ENCODE data around the gene LRRC23. TPM values are rescaled to one million over a fixed set of nuclear protein-coding genes. Genes with fewer than 3 reads are reported as not detected.

The LRRC23 gene
- total and polyA plus RNA-seq, 2 of the 13 experiments (the other 11 are each of a cell fraction or from before 2014, with no cell fraction given), result 6.0 to 7.8 TPM

- TF ChIP-seq YEATS2 (CRISPR knock-in tag; IDR thresholded peaks at IDR 0.05; ENCODE audit: borderline replicate concordance), result no peak; the same call in 1 of the 2 replicates
- TF ChIP-seq SP5 (CRISPR knock-in tag; IDR thresholded peaks at IDR 0.05; ENCODE audit: borderline replicate concordance, low read depth), result peak; percentile 92
- no peak for TF ChIP-seq ZNF891 (CRISPR knock-in tag; IDR thresholded peaks at IDR 0.05)
- TF ChIP-seq ELF4 (CRISPR knock-in tag; IDR thresholded peaks at IDR 0.05; ENCODE audit: borderline replicate concordance), result no peak
- no peak; the same call in 1 of the 2 replicates for TF ChIP-seq ZNF850 (CRISPR knock-in tag; conservative IDR thresholded peaks at IDR 0.05)
- peak; percentile 62; the same call in 1 of the 2 replicates for TF ChIP-seq ZNF556 (CRISPR knock-in tag; IDR thresholded peaks at IDR 0.05; ENCODE audit: borderline replicate concordance)
- TF ChIP-seq RXRB (CRISPR knock-in tag; IDR thresholded peaks at IDR 0.05; ENCODE audit: borderline replicate concordance), result 0 out of 2 replicates have a peak, but pooled peaks have one; percentile 19
- peak; percentile 73 for TF ChIP-seq CBFB (CRISPR knock-in tag; IDR thresholded peaks at IDR 0.05)
- TF ChIP-seq ZKSCAN8 (CRISPR knock-in tag; IDR thresholded peaks at IDR 0.05; ENCODE audit: borderline replicate concordance), result 0 out of 2 replicates have a peak, but pooled peaks have one; percentile 42
- TF ChIP-seq IRF9 (CRISPR knock-in tag; IDR thresholded peaks at IDR 0.05; ENCODE audit: borderline replicate concordance), result no peak
- TF ChIP-seq EHMT2 (IDR thresholded peaks at IDR 0.05; ENCODE audit: borderline replicate concordance, low read depth, low read length), result no peak
- TF ChIP-seq HBP1 (CRISPR knock-in tag; IDR thresholded peaks at IDR 0.05; ENCODE audit: low read depth), result no peak
- TF ChIP-seq ZNF225 (CRISPR knock-in tag; IDR thresholded peaks at IDR 0.05), result 0 out of 2 replicates have a peak, but pooled peaks have one; percentile 31
- no peak for TF ChIP-seq CREBL2 (CRISPR knock-in tag; IDR thresholded peaks at IDR 0.05; ENCODE audit: borderline replicate concordance)
- TF ChIP-seq ZNF3 (CRISPR knock-in tag; IDR thresholded peaks at IDR 0.05), result no peak
- TF ChIP-seq ATM (IDR thresholded peaks at IDR 0.05; ENCODE audit: borderline replicate concordance), result no peak
- TF ChIP-seq TBL1XR1 (IDR thresholded peaks at IDR 0.05; ENCODE audit: borderline replicate concordance, low read length, partially characterized antibody), result no peak
- 0 out of 2 replicates have a peak, but pooled peaks have one; percentile 22 for TF ChIP-seq ZNF331 (CRISPR knock-in tag; IDR thresholded peaks at IDR 0.05)
- no peak for TF ChIP-seq CENPX (CRISPR knock-in tag; IDR thresholded peaks at IDR 0.05)
- TF ChIP-seq BHLHE40 (IDR thresholded peaks at IDR 0.05; ENCODE audit: low read length), result peak; percentile 62; the same call in 1 of the 2 replicates
- no peak for TF ChIP-seq SP1 (IDR thresholded peaks at IDR 0.05)
- TF ChIP-seq SP1 (CRISPR knock-in tag; IDR thresholded peaks at IDR 0.05), result peak; percentile 99
- TF ChIP-seq CEBPG (CRISPR knock-in tag; IDR thresholded peaks at IDR 0.05), result peak; percentile 53; the same call in 1 of the 2 replicates
- no peak for TF ChIP-seq IKZF4 (CRISPR knock-in tag; IDR thresholded peaks at IDR 0.05; ENCODE audit: borderline replicate concordance, low read depth, not compliant biosample characterization)
- peak; percentile 42; the same call in 1 of the 2 replicates for TF ChIP-seq ZNF503 (CRISPR knock-in tag; IDR thresholded peaks at IDR 0.05)
- TF ChIP-seq CCAR2 (optimal IDR thresholded peaks at IDR 0.05; ENCODE audit: low read depth, low read length), result no peak
These were observed 32.3 kb upstream of the LRRC23 start (continued) for GRCh38 chr12:6872073-6873048.
